GM21786 (cell line): ENCODE measurements around the gene ZC2HC1B.
"Not testable (repeated sequence)": the region's sequence is repeated elsewhere in the genome, so short reads cannot be mapped to it uniquely, and the experiment has no call there.

Source experiments
- ATAC-seq: cut with Tn5 transposase; IDR thresholded peaks from one replicate; pipeline ENCODE4 v1.9.1; 2021; ENCODE audit not compliant: unreplicated experiment

ZC2HC1B gene, protein sequence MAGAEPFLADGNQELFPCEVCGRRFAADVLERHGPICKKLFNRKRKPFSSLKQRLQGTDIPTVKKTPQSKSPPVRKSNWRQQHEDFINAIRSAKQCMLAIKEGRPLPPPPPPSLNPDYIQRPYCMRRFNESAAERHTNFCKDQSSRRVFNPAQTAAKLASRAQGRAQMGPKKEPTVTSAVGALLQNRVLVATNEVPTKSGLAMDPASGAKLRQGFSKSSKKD

GRCh38 chr6:143864234-143864633 is at the start of gene ZC2HC1B:
ZC2HC1B (plus strand) TSS chr6:143864474; CDS start chr6:143864540, 66 bp downstream.
- no peak for ATAC-seq

DNA sequence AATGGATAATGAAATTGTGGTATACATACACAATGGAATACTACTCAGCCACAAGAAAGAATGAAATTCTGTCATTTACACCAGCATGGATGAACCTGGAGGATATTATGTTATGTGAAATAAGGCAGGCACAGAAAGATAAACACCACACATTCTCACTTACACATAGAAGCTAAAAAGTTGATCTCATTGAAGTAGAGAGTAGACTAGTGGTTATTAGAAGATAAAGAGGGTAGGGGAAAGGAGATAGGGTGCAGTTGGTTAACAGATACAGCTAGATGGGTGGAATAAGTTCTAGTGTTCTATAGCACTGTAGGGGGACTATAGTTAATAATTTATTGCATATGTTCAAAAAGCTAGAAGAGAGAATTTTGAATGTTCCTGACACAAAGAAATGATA is 46.7 kb upstream of the ZC2HC1B start:
- no peak for ATAC-seq

- no peak for ATAC-seq
These were observed 42.9 kb upstream of the ZC2HC1B start for GRCh38 chr6:143821359-143821758.

DNA sequence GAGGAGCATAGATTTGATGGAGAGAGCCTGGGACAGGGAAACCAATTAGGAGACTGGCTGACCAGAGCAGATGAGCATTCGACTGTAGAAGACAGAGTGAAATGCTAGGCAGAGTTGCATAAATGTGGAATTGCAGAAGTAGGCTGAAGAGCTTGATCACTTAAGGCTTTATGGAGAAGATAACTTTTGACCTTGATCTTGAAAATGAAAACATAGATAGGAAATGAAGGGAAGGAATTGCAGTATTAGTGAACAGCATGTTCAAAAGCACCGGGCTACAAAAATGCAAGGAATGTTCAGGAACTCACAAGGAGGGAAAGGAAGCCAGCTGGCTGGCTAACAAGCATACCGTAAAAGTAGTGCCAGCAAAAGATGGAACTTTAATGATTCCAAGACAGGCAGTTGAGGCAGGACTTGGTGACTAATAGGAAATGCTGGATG is 41.7 kb upstream of the ZC2HC1B start:
- ATAC-seq = no peak

- ATAC-seq = no peak
These were observed 40.7 kb upstream of the ZC2HC1B start for GRCh38 chr6:143823548-143823947.

DNA sequence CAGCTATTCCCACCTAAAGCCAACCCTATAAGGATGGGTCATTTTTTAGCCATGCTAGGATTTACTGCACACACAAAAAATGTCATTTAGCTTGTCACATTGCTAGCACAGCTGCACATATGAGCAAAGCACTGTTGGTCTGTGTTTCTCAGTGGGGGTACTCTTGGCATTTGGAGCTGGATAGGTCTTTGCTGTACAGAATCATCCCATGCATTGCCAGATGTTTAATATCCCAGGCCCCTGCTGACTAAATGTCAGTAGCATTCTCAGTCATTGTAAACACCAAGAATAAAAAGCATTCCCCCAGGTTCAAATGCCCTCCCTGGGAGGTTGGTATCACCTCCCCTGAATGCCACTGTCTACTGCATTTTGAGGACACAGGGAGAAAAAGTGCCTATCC is 35.7 kb upstream of the ZC2HC1B start:
- no peak for ATAC-seq

GRCh38 chr6:143836150-143836549 is 28.1 kb upstream of the ZC2HC1B start:
- ATAC-seq = no peak

- ATAC-seq = no peak
These were observed 25.9 kb upstream of the ZC2HC1B start for GRCh38 chr6:143838395-143838794.

DNA sequence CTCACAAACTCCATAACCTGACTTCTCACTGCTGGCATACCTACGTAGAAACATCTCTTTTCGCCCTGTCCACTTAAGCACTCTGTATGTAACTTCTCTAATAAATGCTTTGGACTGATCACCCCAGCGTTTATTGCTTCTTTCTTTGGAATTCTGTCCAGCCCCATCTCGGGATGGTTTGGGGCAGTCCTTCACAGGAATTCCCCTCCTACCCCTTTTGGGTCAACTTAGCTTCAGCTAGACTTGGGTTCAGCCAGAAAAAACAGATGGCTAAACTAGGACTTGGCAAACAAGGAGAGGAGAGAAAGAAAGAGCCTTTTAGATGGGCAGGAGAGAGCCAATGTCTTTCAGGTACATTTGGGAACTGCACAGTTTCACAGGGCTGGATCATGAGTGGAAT is 25.1 kb upstream of the ZC2HC1B start:
- no peak for ATAC-seq

- ATAC-seq = no peak
These were observed 23.5 kb upstream of the ZC2HC1B start for GRCh38 chr6:143840595-143841265.

- ATAC-seq = no peak
These were observed 21.8 kb upstream of the ZC2HC1B start for GRCh38 chr6:143842461-143842901.

- ATAC-seq = peak; percentile 100
These were observed 21.2 kb upstream of the ZC2HC1B start, which contains the start of gene LTV1 for GRCh38 chr6:143842902-143843676. LTV1 (plus strand) TSS chr6:143843338; CDS start chr6:143843478, 140 bp downstream.

- ATAC-seq = peak; percentile 4
These were observed 20.6 kb upstream of the ZC2HC1B start for GRCh38 chr6:143843677-143843999.

DNA sequence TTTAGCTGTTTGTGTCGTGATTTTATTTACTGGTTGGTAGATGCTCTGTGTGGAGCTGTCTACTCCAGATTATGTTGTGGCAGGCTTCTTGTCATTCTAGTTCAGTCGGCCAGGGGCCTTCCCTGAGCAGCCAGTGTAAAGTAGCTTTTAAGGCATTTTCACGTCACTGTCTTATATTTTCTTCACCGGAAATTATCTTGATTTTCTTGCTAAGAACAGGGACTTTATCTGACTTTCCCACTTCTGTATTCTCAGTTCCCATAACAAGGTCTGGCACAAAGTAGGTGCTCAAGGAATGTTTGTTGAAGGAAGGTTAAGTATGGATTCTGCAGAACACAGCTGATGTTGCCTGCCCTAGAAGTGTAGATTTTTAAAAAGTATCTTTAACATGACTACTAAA is 20.3 kb upstream of the ZC2HC1B start:
- no peak for ATAC-seq

- ATAC-seq = no peak
These were observed 19.2 kb upstream of the ZC2HC1B start for GRCh38 chr6:143845033-143845432.

- ATAC-seq = not testable (repeated sequence)
These were observed 12.6 kb upstream of the ZC2HC1B start for GRCh38 chr6:143851706-143852105.

- not testable (repeated sequence) for ATAC-seq
These were observed 9.2 kb upstream of the ZC2HC1B start for GRCh38 chr6:143855057-143855456.

- ATAC-seq = not testable (repeated sequence)
These were observed 7.5 kb upstream of the ZC2HC1B start for GRCh38 chr6:143856762-143857161.

- no peak for ATAC-seq
These were observed 6.6 kb upstream of the ZC2HC1B start for GRCh38 chr6:143857651-143858050.

- no peak for ATAC-seq
These were observed 4.2 kb upstream of the ZC2HC1B start for GRCh38 chr6:143859891-143860660.

GRCh38 chr6:143863771-143864170 is 503 bp upstream of the ZC2HC1B start:
- ATAC-seq = no peak
